ENCODE data around the gene NCAN.

GRCh38 chr19:19223636-19224035, 11.9 kb downstream of the NCAN start:
- TF ChIP-seq, protein P1, sequence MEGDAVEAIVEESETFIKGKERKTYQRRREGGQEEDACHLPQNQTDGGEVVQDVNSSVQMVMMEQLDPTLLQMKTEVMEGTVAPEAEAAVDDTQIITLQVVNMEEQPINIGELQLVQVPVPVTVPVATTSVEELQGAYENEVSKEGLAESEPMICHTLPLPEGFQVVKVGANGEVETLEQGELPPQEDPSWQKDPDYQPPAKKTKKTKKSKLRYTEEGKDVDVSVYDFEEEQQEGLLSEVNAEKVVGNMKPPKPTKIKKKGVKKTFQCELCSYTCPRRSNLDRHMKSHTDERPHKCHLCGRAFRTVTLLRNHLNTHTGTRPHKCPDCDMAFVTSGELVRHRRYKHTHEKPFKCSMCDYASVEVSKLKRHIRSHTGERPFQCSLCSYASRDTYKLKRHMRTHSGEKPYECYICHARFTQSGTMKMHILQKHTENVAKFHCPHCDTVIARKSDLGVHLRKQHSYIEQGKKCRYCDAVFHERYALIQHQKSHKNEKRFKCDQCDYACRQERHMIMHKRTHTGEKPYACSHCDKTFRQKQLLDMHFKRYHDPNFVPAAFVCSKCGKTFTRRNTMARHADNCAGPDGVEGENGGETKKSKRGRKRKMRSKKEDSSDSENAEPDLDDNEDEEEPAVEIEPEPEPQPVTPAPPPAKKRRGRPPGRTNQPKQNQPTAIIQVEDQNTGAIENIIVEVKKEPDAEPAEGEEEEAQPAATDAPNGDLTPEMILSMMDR (IDR thresholded peaks at IDR 0.05): no peak
- TF ChIP-seq POLR2A (IDR thresholded peaks at IDR 0.05): no peak

All from esophagus squamous epithelium (tissue), 4 donors.